ENCODE results near the gene RAB31.

GRCh38 chr18:9661564-9661963 lies 46.5 kb upstream of the RAB31 start:
- TF ChIP-seq, protein P1, sequence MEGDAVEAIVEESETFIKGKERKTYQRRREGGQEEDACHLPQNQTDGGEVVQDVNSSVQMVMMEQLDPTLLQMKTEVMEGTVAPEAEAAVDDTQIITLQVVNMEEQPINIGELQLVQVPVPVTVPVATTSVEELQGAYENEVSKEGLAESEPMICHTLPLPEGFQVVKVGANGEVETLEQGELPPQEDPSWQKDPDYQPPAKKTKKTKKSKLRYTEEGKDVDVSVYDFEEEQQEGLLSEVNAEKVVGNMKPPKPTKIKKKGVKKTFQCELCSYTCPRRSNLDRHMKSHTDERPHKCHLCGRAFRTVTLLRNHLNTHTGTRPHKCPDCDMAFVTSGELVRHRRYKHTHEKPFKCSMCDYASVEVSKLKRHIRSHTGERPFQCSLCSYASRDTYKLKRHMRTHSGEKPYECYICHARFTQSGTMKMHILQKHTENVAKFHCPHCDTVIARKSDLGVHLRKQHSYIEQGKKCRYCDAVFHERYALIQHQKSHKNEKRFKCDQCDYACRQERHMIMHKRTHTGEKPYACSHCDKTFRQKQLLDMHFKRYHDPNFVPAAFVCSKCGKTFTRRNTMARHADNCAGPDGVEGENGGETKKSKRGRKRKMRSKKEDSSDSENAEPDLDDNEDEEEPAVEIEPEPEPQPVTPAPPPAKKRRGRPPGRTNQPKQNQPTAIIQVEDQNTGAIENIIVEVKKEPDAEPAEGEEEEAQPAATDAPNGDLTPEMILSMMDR (IDR thresholded peaks at IDR 0.05; ENCODE audit: low read length) = no peak
- no peak for TF ChIP-seq EZH2 (IDR thresholded peaks at IDR 0.05; ENCODE audit: borderline replicate concordance, low read length)
